Cerebellar cortex (tissue), 1 donor: ENCODE data around the gene CPE.

Source experiments
- DNase-seq: peaks from one replicate; pipeline ENCODE4 v3.0.0-alpha.2; 2015; ENCODE audit warnings: low spot score

CPE gene

GRCh38 chr4:165512424-165512823 lies 133.6 kb downstream of the CPE start:
- DNase-seq: no peak

- no peak for DNase-seq
Measured at GRCh38 chr4:165514739-165515138, 135.9 kb downstream of the CPE start.

GRCh38 chr4:165515201-165515600 lies 136.4 kb downstream of the CPE start:
- DNase-seq: no peak

- no peak for DNase-seq
Measured at GRCh38 chr4:165516281-165516833, 137.5 kb downstream of the CPE start.

- no peak for DNase-seq
Measured at GRCh38 chr4:165517216-165517615, 138.4 kb downstream of the CPE start.

GRCh38 chr4:165518024-165518616 lies 139.3 kb downstream of the CPE start:
- DNase-seq: no peak

GRCh38 chr4:165518686-165519085 lies 139.9 kb downstream of the CPE start:
- no peak for DNase-seq

- DNase-seq: no peak
Measured at GRCh38 chr4:165519591-165519990, 140.8 kb downstream of the CPE start.

- no peak for DNase-seq
Measured at GRCh38 chr4:165520086-165520485, 141.3 kb downstream of the CPE start.

- no peak for DNase-seq
Measured at GRCh38 chr4:165522050-165522449, 143.2 kb downstream of the CPE start.

GRCh38 chr4:165524532-165525190 lies 145.9 kb downstream of the CPE start:
- no peak for DNase-seq

- DNase-seq: no peak
Measured at GRCh38 chr4:165532976-165533375, 154.2 kb downstream of the CPE start.

- DNase-seq: peak; percentile 81
Measured at GRCh38 chr4:165537028-165537648, 158.3 kb downstream of the CPE start.

- DNase-seq: no peak
Measured at GRCh38 chr4:165539801-165540200, 161.0 kb downstream of the CPE start.

GRCh38 chr4:165540206-165540830 lies 161.5 kb downstream of the CPE start:
- DNase-seq: no peak

- DNase-seq: peak; percentile 13
Measured at GRCh38 chr4:165541851-165542459, 163.1 kb downstream of the CPE start.

- DNase-seq: peak; percentile 71
Measured at GRCh38 chr4:165542476-165542875, 163.7 kb downstream of the CPE start.
